ENCODE results near the gene PLEKHA6.
"Not testable (repeated sequence)": the region's sequence is repeated elsewhere in the genome, so short reads cannot be mapped to it uniquely, and the experiment has no call there.

PLEKHA6 gene

GRCh38 chr1:204316164-204316563 lies 43.6 kb downstream of the PLEKHA6 start:
- DNase-seq (ENCODE audit: low read depth in 2 of 2): no peak

- DNase-seq (ENCODE audit: low read depth in 2 of 2): no peak
Measured at GRCh38 chr1:204314893-204315658, 44.7 kb downstream of the PLEKHA6 start.

GRCh38 chr1:204314171-204314892 lies 45.4 kb downstream of the PLEKHA6 start:
- no peak for DNase-seq (ENCODE audit: low read depth in 2 of 2)

- no peak for DNase-seq (ENCODE audit: low read depth in 2 of 2)
Measured at GRCh38 chr1:204313675-204314074, 46.1 kb downstream of the PLEKHA6 start.

- DNase-seq (ENCODE audit: low read depth in 2 of 2): not testable (repeated sequence)
Measured at GRCh38 chr1:204310970-204311369, 48.8 kb downstream of the PLEKHA6 start.

GRCh38 chr1:204308023-204308628 lies 51.6 kb downstream of the PLEKHA6 start:
- DNase-seq (ENCODE audit: low read depth in 2 of 2): no peak

- DNase-seq (ENCODE audit: low read depth in 2 of 2): no peak
Measured at GRCh38 chr1:204307334-204307883, 52.3 kb downstream of the PLEKHA6 start.

GRCh38 chr1:204306076-204306475 lies 53.7 kb downstream of the PLEKHA6 start:
- no peak for DNase-seq (ENCODE audit: low read depth in 2 of 2)

- no peak for DNase-seq (ENCODE audit: low read depth in 2 of 2)
Measured at GRCh38 chr1:204304067-204304466, 55.7 kb downstream of the PLEKHA6 start.

- no peak for DNase-seq (ENCODE audit: low read depth in 2 of 2)
Measured at GRCh38 chr1:204302769-204303168, 57.0 kb downstream of the PLEKHA6 start.

- DNase-seq (ENCODE audit: low read depth in 2 of 2): no peak
Measured at GRCh38 chr1:204301171-204301957, 58.4 kb downstream of the PLEKHA6 start.

- DNase-seq (ENCODE audit: low read depth in 2 of 2): no peak
Measured at GRCh38 chr1:204299814-204300365, 59.8 kb downstream of the PLEKHA6 start.

GRCh38 chr1:204296431-204296988 lies 63.2 kb downstream of the PLEKHA6 start:
- DNase-seq (ENCODE audit: low read depth in 2 of 2): no peak

GRCh38 chr1:204295671-204296070 lies 64.1 kb downstream of the PLEKHA6 start:
- no peak for DNase-seq (ENCODE audit: low read depth in 2 of 2)

- DNase-seq (ENCODE audit: low read depth in 2 of 2): no peak
Measured at GRCh38 chr1:204294357-204294756, 65.4 kb downstream of the PLEKHA6 start.

- no peak for DNase-seq (ENCODE audit: low read depth in 2 of 2)
Measured at GRCh38 chr1:204293605-204294337, 66.0 kb downstream of the PLEKHA6 start.

- DNase-seq (ENCODE audit: low read depth in 2 of 2): no peak
Measured at GRCh38 chr1:204292740-204293139, 67.0 kb downstream of the PLEKHA6 start.

GRCh38 chr1:204289280-204289679 lies 70.4 kb downstream of the PLEKHA6 start:
- DNase-seq (ENCODE audit: low read depth in 2 of 2): no peak

GRCh38 chr1:204288021-204288588 lies 71.6 kb downstream of the PLEKHA6 start:
- no peak for DNase-seq (ENCODE audit: low read depth in 2 of 2)

GRCh38 chr1:204287466-204287891 lies 72.2 kb downstream of the PLEKHA6 start:
- no peak for DNase-seq (ENCODE audit: low read depth in 2 of 2)
